Suppressor macrophage treated with lipopolysaccharide for 1 hour (primary cell): ENCODE results near the gene WDR86.

Source experiments
- DNase-seq, 3 donors: peaks; one replicate each; pipeline ENCODE4 v3.0.0-alpha.2; 2020 to 2022

Gene WDR86

GRCh38 chr7:151439855-151440798 is 30.3 kb upstream of the WDR86 start, which contains the start of gene CRYGN:
CRYGN (minus strand) TSS chr7:151440141; CDS start chr7:151439917, 224 bp downstream.
- no peak for DNase-seq

GRCh38 chr7:151438864-151439601 is 29.2 kb upstream of the WDR86 start:
- no peak for DNase-seq

- DNase-seq = no peak
Observed at GRCh38 chr7:151437866-151438516, 28.2 kb upstream of the WDR86 start.

GRCh38 chr7:151437159-151437553 is 27.3 kb upstream of the WDR86 start:
- no peak for DNase-seq

GRCh38 chr7:151436446-151437158 is 26.8 kb upstream of the WDR86 start:
- no peak for DNase-seq

GRCh38 chr7:151435971-151436370 is 26.1 kb upstream of the WDR86 start:
- no peak for DNase-seq

- no peak for DNase-seq
Observed at GRCh38 chr7:151435103-151435916, 25.5 kb upstream of the WDR86 start.

GRCh38 chr7:151434549-151434948 is 24.7 kb upstream of the WDR86 start:
- DNase-seq = no peak

- DNase-seq = no peak
Observed at GRCh38 chr7:151433721-151434400, 24.0 kb upstream of the WDR86 start.

- peak in 1 of 3 donors; percentile 37 for DNase-seq
Observed at GRCh38 chr7:151432658-151433521, 23.1 kb upstream of the WDR86 start.

GRCh38 chr7:151431768-151432311 is 22.0 kb upstream of the WDR86 start:
- no peak for DNase-seq

GRCh38 chr7:151431281-151431767 is 21.5 kb upstream of the WDR86 start:
- DNase-seq = no peak

GRCh38 chr7:151430391-151431205 is 20.8 kb upstream of the WDR86 start:
- no peak for DNase-seq

- DNase-seq = no peak
Observed at GRCh38 chr7:151429560-151430331, 19.9 kb upstream of the WDR86 start.

GRCh38 chr7:151429237-151429559 is 19.4 kb upstream of the WDR86 start:
- DNase-seq = no peak

GRCh38 chr7:151428378-151429236 is 18.8 kb upstream of the WDR86 start:
- no peak for DNase-seq
